OCI-LY7 (cell line): ENCODE results near the gene ATP6V0E1. TPM values are rescaled to one million over a fixed set of nuclear protein-coding genes. Genes with fewer than 3 reads are reported as not detected.
"Not testable (repeated sequence)": the region's sequence is repeated elsewhere in the genome, so short reads cannot be mapped to it uniquely, and the experiment has no call there.

Source experiments
- BruUV-seq: library from RNA; stranded (reverse); fragments of 400-500 nt; replicated peaks from 2 replicates; lab custom pipeline; 2021; lab: Mats Ljungman, UMichigan
- CTCF ChIA-PET: fragments of 300-600 bp; sonication (Branson Sonifier 250); formaldehyde crosslinking; loops from one replicate; lab custom pipeline; 2022; ENCODE audit warnings: antibody characterized with exemption; ENCODE audit not compliant: unreplicated experiment; lab: Charles Lee
- POLR2A ChIA-PET: fragments of 300-600 bp; sonication (Branson Sonifier 250); formaldehyde crosslinking; loops from one replicate; lab custom pipeline; 2022; ENCODE audit warnings: antibody characterized with exemption; lab: Charles Lee
- DNase-seq: peaks from one replicate; pipeline ENCODE4 v3.0.0-alpha.2; 2015; ENCODE audit warnings: low spot score
- H2AFZ ChIP-seq: fragments of 200-600 bp; sonication (generic), shearing (Covaris generic); 2 replicates; pipeline ENCODE4 v1.6.1; 2014; ENCODE audit warnings: mild to moderate bottlenecking, antibody characterized with exemption, low read length, moderate library complexity
- H3K27ac ChIP-seq: fragments of 200-600 bp; sonication (generic); 2 replicates; pipeline ENCODE4 v1.5.1; 2014; ENCODE audit warnings: mixed run types, low read depth, mild to moderate bottlenecking, moderate library complexity, low read length, inconsistent platforms; ENCODE audit not compliant: poor library complexity, severe bottlenecking
- H3K36me3 ChIP-seq: fragments of 200-600 bp; sonication (generic); 2 replicates; pipeline ENCODE4 v1.6.1; 2014; ENCODE audit warnings: mild to moderate bottlenecking, antibody characterized with exemption, low read length, moderate library complexity, mixed read lengths; ENCODE audit not compliant: insufficient read depth
- H3K4me1 ChIP-seq: fragments of 200-600 bp; sonication (generic); 2 replicates; pipeline ENCODE4 v1.5.1; 2014; ENCODE audit warnings: mild to moderate bottlenecking, low read length; ENCODE audit not compliant: insufficient read depth, poor library complexity, severe bottlenecking
- H3K4me2 ChIP-seq: fragments of 200-600 bp; sonication (generic); 2 replicates; pipeline ENCODE4 v1.6.1; 2014; ENCODE audit warnings: mild to moderate bottlenecking, low read length
- H3K4me3 ChIP-seq: fragments of 200-600 bp; sonication (generic); 2 replicates; pipeline ENCODE4 v1.5.1; 2014; ENCODE audit warnings: mild to moderate bottlenecking, low read depth, low read length; ENCODE audit not compliant: poor library complexity, severe bottlenecking
- H3K79me2 ChIP-seq: fragments of 200-600 bp; sonication (generic); 2 replicates; pipeline ENCODE4 v1.6.1; 2016; ENCODE audit warnings: low read depth, mild to moderate bottlenecking, low read length, moderate library complexity, mixed read lengths; ENCODE audit not compliant: insufficient read depth
- H3K9me2 ChIP-seq: fragments of 200-600 bp; sonication (generic); 2 replicates; pipeline ENCODE4 v1.6.1; 2016; ENCODE audit warnings: mild to moderate bottlenecking, low read length, mixed read lengths; ENCODE audit not compliant: insufficient read depth
- H3K9me3 ChIP-seq: fragments of 200-600 bp; sonication (generic); 2 replicates; pipeline ENCODE4 v1.6.1; 2014; ENCODE audit warnings: mild to moderate bottlenecking, mixed run types, low read length, mixed read lengths
- H4K20me1 ChIP-seq: fragments of 200-600 bp; sonication (generic); 2 replicates; pipeline ENCODE4 v1.6.1; 2014; ENCODE audit warnings: mild to moderate bottlenecking, antibody characterized with exemption, low read length, moderate library complexity, mixed read lengths; ENCODE audit not compliant: insufficient read depth
- CTCF ChIP-seq: fragments of 200-600 bp; sonication (generic); conservative IDR thresholded peaks from 2 replicates; pipeline ENCODE4 v1.5.1; 2014; ENCODE audit warnings: mild to moderate bottlenecking, antibody characterized with exemption, low read length, moderate library complexity, mixed read lengths
- EZH2phosphoT487 ChIP-seq: fragments of 200-600 bp; sonication (generic); IDR thresholded peaks from 2 replicates; pipeline ENCODE4 v1.6.1; 2018; ENCODE audit warnings: low read depth, borderline replicate concordance, mild to moderate bottlenecking, mixed run types, antibody characterized with exemption, low read length, moderate library complexity, mixed read lengths
- intact Hi-C: fragments of 100-400 bp; cut with micrococcal nuclease; formaldehyde crosslinking; loops from one replicate; pipeline ENCODE4 v1.10.0; 2022; ENCODE audit not compliant: unreplicated experiment
- total RNA-seq, 2 experiments: library from RNA; depleted of rRNA in 1 of 2; stranded (reverse); fragments of >200 nt in 1 of 2; shearing (Covaris generic) in 1 of 2; gene quantifications; 2 replicates each; pipeline ENCODE4 v1.2.3, GENCODE V29; 2014 to 2022

ATP6V0E1 gene
- total RNA-seq, 2 experiments from 2014 or later = 39.9 to 59.4 TPM

GRCh38 chr5:173041881-173042762 lies 58.6 kb downstream of the ATP6V0E1 start:
- intact Hi-C loops = no loop called here
- Histone ChIP-seq H2AFZ (no peak overlapping the region), H3K36me3 (peaks cover 15% of the 10 kb centered on the region), H3K4me1 (peaks cover 10% of the 10 kb centered on the region), H3K4me3 (no peak overlapping the region), H4K20me1 (no peaks in the 10 kb centered on the region), H3K79me2 (peaks cover 5% of the 10 kb centered on the region; the same call in 1 of the 2 replicates), H3K27ac (no peak overlapping the region), H3K9me2 (no peaks in the 10 kb centered on the region), H3K9me3 (peaks cover 14% of the 10 kb centered on the region), H3K4me2 (no peak overlapping the region)
- TF ChIP-seq EZH2phosphoT487 = no peak
- TF ChIP-seq CTCF = no peak
- no TSS peak for BruUV-seq
- POLR2A ChIA-PET = interaction anchor here (0.7 to 1.7 kb wide), 7 partner anchors 8 to 15 kb away, joined by 3 to 6 read pairs (median 4); no protein-coding TSS in a partner anchor
- CTCF ChIA-PET = no interaction called here
- no peak for DNase-seq

- Histone ChIP-seq H3K4me2 (no peak overlapping the region), H3K79me2 (no peaks in the 10 kb centered on the region), H3K4me3 (no peak overlapping the region), H2AFZ (no peak overlapping the region), H3K27ac (no peak overlapping the region), H3K36me3 (peaks cover 11% of the 10 kb centered on the region), H3K9me3 (peaks cover 14% of the 10 kb centered on the region), H3K9me2 (no peaks in the 10 kb centered on the region), H3K4me1 (peaks cover 4% of the 10 kb centered on the region), H4K20me1 (no peaks in the 10 kb centered on the region)
- POLR2A ChIA-PET = interaction anchor here (0.7 to 1.7 kb wide), 6 partner anchors 8 to 15 kb away, joined by 3 to 6 read pairs (median 4); no protein-coding TSS in a partner anchor
- intact Hi-C loops = no loop called here
- no peak for TF ChIP-seq EZH2phosphoT487
- TF ChIP-seq CTCF = no peak
- no TSS peak for BruUV-seq
- DNase-seq = no peak
- CTCF ChIA-PET = interaction anchor here (0.6 kb wide), 1 partner anchor 52 kb away, joined by 3 read pairs; no protein-coding TSS in a partner anchor
These were observed 59.2 kb downstream of the ATP6V0E1 start for GRCh38 chr5:173042763-173043107.

- BruUV-seq = no TSS peak
- no peak overlapping the region for H3K27ac ChIP-seq
- no peaks in the 10 kb centered on the region for H3K9me2 ChIP-seq
- H3K4me1 ChIP-seq = no peaks in the 10 kb centered on the region
- no peaks in the 10 kb centered on the region; the same call in 1 of the 2 replicates for H3K36me3 ChIP-seq
- intact Hi-C loops = no loop called here
- TF ChIP-seq EZH2phosphoT487 (no peak), CTCF (no peak)
- peaks cover 4% of the 10 kb centered on the region; the same call in 1 of the 2 replicates for H3K9me3 ChIP-seq
- H3K4me2 ChIP-seq = no peak overlapping the region
- no peak overlapping the region for H3K4me3 ChIP-seq
- H3K79me2 ChIP-seq = no peaks in the 10 kb centered on the region
- CTCF ChIA-PET = no interaction called here
- H4K20me1 ChIP-seq = no peaks in the 10 kb centered on the region
- H2AFZ ChIP-seq = no peak overlapping the region
- POLR2A ChIA-PET = interaction anchor here (0.7 to 2.6 kb wide), 3 partner anchors 9 to 868 kb away, joined by 3 to 9 read pairs (median 3); no protein-coding TSS in a partner anchor
- DNase-seq = no peak
These were observed 61.9 kb downstream of the ATP6V0E1 start for GRCh38 chr5:173045474-173045873.

- BruUV-seq, H3K9me3 ChIP-seq, H2AFZ ChIP-seq, H3K9me2 ChIP-seq, CTCF ChIA-PET, H3K36me3 ChIP-seq, H3K4me1 ChIP-seq, intact Hi-C loops, H3K27ac ChIP-seq, H3K4me2 ChIP-seq, DNase-seq, H4K20me1 ChIP-seq, H3K4me3 ChIP-seq, H3K79me2 ChIP-seq: not testable (repeated sequence)
- POLR2A ChIA-PET = interaction anchor here (1.4 kb wide), 1 partner anchor 14 kb away, joined by 4 read pairs; no protein-coding TSS in a partner anchor
These were observed 63.7 kb downstream of the ATP6V0E1 start for GRCh38 chr5:173047096-173047837.
